Activated T-helper 1 cell treated with anti-CD3 and anti-CD28 coated beads, Interleukin-12 subunit alpha, Interleukin-12 subunit beta, Interleukin-2, Interleukin-4 antibody, amounts not matched to agents 30 ng/mL and 10 ng/mL and 1 ng/mL, durations not matched to agents 14 hours and 24 hours and 36 hours (primary cell): ENCODE data around the gene AFF1. TPM values are rescaled to one million over a fixed set of nuclear protein-coding genes. Genes with fewer than 3 reads are reported as not detected.

Experiments used
- DNase-seq: peaks from one replicate; pipeline ENCODE4 v3.0.0; 2021; ENCODE audit warnings: low spot score
- H3K27ac Mint-ChIP-seq: one replicate; pipeline ENCODE4 v1.8.0; 2021; ENCODE audit warnings: mild to moderate bottlenecking, mixed read lengths
- H3K27me3 Mint-ChIP-seq: one replicate; pipeline ENCODE4 v1.8.0; 2022; ENCODE audit warnings: mild to moderate bottlenecking, moderate library complexity, mixed read lengths; ENCODE audit not compliant: insufficient read depth
- H3K36me3 Mint-ChIP-seq: one replicate; pipeline ENCODE4 v1.8.0; 2021; ENCODE audit warnings: low read depth, mixed read lengths
- H3K4me1 Mint-ChIP-seq: one replicate; pipeline ENCODE4 v1.8.0; 2021; ENCODE audit warnings: low read depth, mixed read lengths
- H3K4me3 Mint-ChIP-seq: one replicate; pipeline ENCODE4 v1.8.0; 2021; ENCODE audit warnings: mild to moderate bottlenecking, moderate library complexity, mixed read lengths
- H3K9me3 Mint-ChIP-seq: one replicate; pipeline ENCODE4 v1.8.0; 2021; ENCODE audit warnings: mixed read lengths
- intact Hi-C: fragments of 100-400 bp; cut with micrococcal nuclease; formaldehyde crosslinking; loops from one replicate; pipeline ENCODE4 v1.15.1; 2024
- total RNA-seq: library from RNA; stranded (reverse); gene quantifications from 2 replicates; pipeline ENCODE4 v1.2.3, GENCODE V29; 2022

The AFF1 gene
- total RNA-seq, 1 donor from 2014 or later: 47.0 TPM

GRCh38 chr4:86909546-86910295 is 25.1 kb upstream of the AFF1 start:
- intact Hi-C loops: no loop called here
- Mint-ChIP-seq H3K9me3 (no peaks in the 10 kb centered on the region), H3K4me3 (no peak overlapping the region), H3K4me1 (peaks cover 13% of the 10 kb centered on the region), H3K27me3 (peaks cover 2% of the 10 kb centered on the region), H3K27ac (no peak overlapping the region), H3K36me3 (peaks cover 2% of the 10 kb centered on the region)
- DNase-seq: no peak

DNA sequence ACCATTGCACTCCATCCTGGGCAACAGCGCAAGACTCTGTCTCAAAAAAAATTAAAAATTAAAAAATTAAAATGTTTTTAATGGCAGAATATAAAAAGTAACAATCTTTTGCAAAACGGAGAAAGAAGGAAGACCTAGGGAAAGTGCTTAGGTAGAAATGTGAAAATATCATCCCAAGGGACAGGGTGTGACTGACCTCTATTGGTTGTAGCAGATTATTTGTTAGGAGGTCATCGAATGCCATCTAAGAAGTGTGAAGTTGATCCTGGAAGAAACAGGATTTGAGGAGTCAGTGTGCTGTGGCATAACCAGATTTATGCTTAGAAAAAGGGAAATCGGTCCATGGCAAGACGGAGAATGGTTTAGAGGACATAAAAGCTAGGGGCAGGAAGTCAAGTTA is 24.4 kb upstream of the AFF1 start:
- intact Hi-C loops: no loop called here
- DNase-seq: no peak
- H3K27me3 Mint-ChIP-seq: peaks cover 2% of the 10 kb centered on the region
- no peak overlapping the region for H3K4me3 Mint-ChIP-seq
- H3K27ac Mint-ChIP-seq: no peak overlapping the region
- peaks cover 13% of the 10 kb centered on the region for H3K4me1 Mint-ChIP-seq
- no peaks in the 10 kb centered on the region for H3K9me3 Mint-ChIP-seq
- H3K36me3 Mint-ChIP-seq: peaks cover 2% of the 10 kb centered on the region

DNA sequence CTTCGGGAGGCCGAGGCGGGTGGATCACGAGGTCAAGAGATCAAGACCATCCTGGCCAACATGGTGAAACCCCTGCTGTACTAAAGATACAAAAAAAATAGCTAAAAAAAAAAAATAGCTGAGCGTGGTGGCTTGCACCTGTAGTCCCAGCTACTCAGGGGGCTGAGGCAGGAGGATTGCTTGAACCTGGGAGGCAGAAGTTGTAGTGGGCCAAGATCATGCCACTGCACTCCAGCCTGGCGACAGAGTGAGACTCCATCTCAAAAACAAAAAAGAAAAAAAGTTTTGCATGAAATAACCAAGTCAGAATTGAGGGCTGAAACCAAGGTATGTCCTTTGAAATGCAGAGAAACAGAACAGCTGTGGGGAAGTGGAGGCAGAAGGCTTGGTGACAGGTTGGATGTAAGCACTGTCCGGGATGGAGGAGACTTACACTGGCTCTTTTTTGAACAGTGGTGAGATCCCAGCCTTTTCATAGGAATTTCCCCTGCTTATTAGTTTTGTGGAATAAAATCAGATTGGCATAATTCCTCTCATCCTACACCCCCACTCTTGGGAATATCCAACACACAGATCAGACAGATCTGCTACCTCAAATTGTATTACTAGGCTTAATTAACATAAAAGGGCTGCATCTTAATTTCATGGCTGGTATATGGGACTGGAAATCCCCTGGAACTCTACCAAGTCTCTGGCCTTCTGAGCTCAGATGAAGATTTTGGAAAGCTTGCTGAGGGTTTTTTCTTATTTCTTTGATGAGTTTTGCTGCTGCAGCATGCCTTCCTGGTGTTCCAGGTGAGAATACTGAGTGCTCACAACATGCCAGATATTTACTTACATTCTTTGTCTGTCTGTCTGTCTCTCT is 23.8 kb upstream of the AFF1 start:
- H3K4me1 Mint-ChIP-seq: peaks cover 13% of the 10 kb centered on the region
- no peak overlapping the region for H3K27ac Mint-ChIP-seq
- no peak for DNase-seq
- peaks cover 2% of the 10 kb centered on the region for H3K27me3 Mint-ChIP-seq
- H3K9me3 Mint-ChIP-seq: no peaks in the 10 kb centered on the region
- H3K36me3 Mint-ChIP-seq: peaks cover 2% of the 10 kb centered on the region
- no peak overlapping the region for H3K4me3 Mint-ChIP-seq
- intact Hi-C loops: no loop called here

DNA sequence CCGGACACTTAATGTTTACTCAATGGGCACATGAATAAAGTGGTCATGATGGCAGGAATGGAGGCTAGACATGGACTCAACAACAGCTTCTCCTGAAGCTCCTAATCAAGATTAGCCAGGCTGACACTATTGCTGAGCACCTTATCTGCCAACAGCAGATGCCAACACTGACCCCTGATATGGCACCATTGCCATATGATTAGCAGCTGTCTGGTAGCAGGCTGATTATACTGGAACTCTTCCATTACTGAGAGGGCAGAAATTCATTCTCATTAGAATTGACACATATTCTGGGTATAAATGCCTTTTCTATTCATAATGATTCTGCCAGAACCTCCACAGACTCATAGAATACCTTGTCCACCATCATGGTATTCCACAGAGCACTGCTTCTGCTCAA is 18.4 kb upstream of the AFF1 start:
- Mint-ChIP-seq H3K36me3 (no peaks in the 10 kb centered on the region), H3K4me3 (no peak overlapping the region), H3K9me3 (no peaks in the 10 kb centered on the region), H3K4me1 (no peaks in the 10 kb centered on the region), H3K27me3 (peaks cover 2% of the 10 kb centered on the region), H3K27ac (no peak overlapping the region)
- DNase-seq: no peak
- intact Hi-C loops: no loop called here

DNA sequence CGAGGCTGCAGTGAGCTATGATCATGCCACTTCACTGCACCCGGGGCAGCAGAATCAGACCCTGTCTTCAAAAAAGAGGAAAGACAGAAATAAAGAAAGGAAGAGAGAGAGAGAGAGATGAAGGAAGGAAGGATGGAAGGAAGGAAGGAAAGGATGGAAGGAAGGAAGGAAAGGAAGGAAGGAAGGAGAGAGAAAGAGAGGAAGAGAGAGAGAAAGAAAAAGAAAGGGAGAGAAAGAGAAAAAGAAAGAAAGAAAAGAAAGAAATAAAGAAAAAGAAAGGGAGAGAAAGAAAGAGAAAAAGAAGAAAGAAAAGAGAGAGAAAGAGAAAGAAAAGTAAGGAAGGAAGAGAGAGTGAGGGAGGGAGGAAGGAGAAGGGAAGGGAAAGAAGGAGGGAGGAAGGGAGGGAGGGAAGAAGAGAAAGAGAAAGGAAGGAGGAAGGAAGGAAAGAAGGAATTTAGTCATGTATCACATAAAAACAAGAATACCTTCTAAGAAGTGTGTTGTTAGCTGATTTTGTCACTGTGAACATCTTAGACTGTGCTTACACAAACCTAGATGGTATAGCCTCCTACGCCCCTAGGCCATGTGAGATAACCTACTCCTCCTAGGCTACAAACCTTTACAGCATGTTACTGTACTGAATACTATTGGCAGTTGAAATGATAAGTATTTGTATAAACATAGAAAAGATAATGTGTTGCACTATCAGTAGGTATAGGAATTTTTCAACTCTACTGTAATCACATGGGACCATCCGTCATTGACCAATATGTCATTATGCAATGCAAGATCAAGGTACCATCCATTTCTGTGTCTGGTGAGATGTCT is 17.4 kb upstream of the AFF1 start:
- peaks cover 2% of the 10 kb centered on the region for H3K4me1 Mint-ChIP-seq
- no peak for DNase-seq
- H3K36me3 Mint-ChIP-seq: no peaks in the 10 kb centered on the region
- H3K4me3 Mint-ChIP-seq: no peak overlapping the region
- peaks cover under 1% of the 10 kb centered on the region for H3K27me3 Mint-ChIP-seq
- H3K27ac Mint-ChIP-seq: no peak overlapping the region
- intact Hi-C loops: no loop called here
- H3K9me3 Mint-ChIP-seq: no peaks in the 10 kb centered on the region

- peaks cover 5% of the 10 kb centered on the region for H3K4me1 Mint-ChIP-seq
- H3K27ac Mint-ChIP-seq: no peak overlapping the region
- DNase-seq: no peak
- intact Hi-C loops: no loop called here
- H3K4me3 Mint-ChIP-seq: no peak overlapping the region
- H3K36me3 Mint-ChIP-seq: no peaks in the 10 kb centered on the region
- H3K27me3 Mint-ChIP-seq: no peaks in the 10 kb centered on the region
- no peaks in the 10 kb centered on the region for H3K9me3 Mint-ChIP-seq
Observed at GRCh38 chr4:86918539-86919072, 16.2 kb upstream of the AFF1 start.

DNA sequence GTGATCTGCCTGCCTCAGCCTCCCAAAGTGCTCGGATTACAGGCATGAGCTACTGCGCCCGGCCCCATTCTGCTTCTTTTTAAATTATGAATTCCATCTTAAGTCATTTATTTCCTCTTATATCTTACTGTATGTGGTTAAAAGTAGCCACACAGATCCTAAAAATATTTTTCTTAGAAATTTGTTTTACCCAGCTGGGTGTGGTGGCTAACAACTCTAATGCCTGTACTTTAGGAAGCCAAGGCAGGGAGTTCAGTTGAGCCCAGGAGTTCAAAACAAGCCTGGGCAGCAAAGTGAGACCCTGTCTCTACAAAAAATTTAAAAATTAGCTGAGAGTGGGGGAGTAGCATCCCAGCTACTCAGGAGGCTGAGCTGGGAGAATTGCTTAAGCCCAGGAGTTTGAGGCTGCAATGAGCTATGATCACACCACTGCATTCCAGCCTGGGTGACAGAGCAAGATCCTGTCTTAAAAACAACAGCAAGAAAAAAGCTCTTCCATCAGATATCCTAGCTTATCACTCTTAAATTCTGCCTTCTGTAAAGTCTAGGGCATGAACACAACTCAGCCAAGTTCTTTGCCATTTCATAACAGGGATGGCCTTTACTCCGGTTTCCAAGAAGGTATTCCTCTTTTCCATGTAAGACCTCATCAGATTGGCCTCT is 15.1 kb upstream of the AFF1 start:
- no peaks in the 10 kb centered on the region for H3K36me3 Mint-ChIP-seq
- no peak overlapping the region for H3K27ac Mint-ChIP-seq
- no peaks in the 10 kb centered on the region for H3K9me3 Mint-ChIP-seq
- DNase-seq: no peak
- H3K4me3 Mint-ChIP-seq: no peak overlapping the region
- intact Hi-C loops: no loop called here
- H3K27me3 Mint-ChIP-seq: no peaks in the 10 kb centered on the region
- H3K4me1 Mint-ChIP-seq: peaks cover 5% of the 10 kb centered on the region

GRCh38 chr4:86921608-86922252 is 13.1 kb upstream of the AFF1 start:
- Mint-ChIP-seq H3K9me3 (no peaks in the 10 kb centered on the region), H3K27me3 (no peaks in the 10 kb centered on the region), H3K4me1 (peaks cover 5% of the 10 kb centered on the region), H3K36me3 (no peaks in the 10 kb centered on the region), H3K4me3 (no peak overlapping the region), H3K27ac (no peak overlapping the region)
- DNase-seq: no peak
- intact Hi-C loops: loop anchor here (1.0 to 2.0 kb wide), 4 partner anchors 86 to 314 kb away; no protein-coding TSS in a partner anchor

DNA sequence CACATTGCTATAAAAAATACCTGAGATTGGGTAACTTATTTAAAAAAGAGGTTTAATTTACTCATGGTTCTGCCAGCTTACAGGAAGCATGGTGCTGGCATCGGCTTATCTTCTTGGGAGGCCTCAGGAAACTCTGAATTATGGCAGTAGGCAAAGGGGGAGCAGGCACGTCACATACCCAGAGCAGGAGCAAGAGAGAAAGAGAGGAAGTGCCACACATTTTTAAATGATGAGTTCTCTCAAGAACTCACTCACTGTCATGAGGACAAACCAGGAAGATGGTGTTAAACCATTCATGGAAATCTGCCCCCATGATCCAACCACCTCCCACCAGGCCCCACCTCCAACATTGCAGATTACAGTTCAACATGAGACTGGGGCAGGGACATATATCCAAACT is 10.0 kb upstream of the AFF1 start:
- no peaks in the 10 kb centered on the region for H3K9me3 Mint-ChIP-seq
- DNase-seq: no peak
- H3K4me3 Mint-ChIP-seq: no peak overlapping the region
- H3K36me3 Mint-ChIP-seq: no peaks in the 10 kb centered on the region
- intact Hi-C loops: no loop called here
- no peak overlapping the region for H3K27ac Mint-ChIP-seq
- peaks cover 20% of the 10 kb centered on the region for H3K4me1 Mint-ChIP-seq
- no peaks in the 10 kb centered on the region for H3K27me3 Mint-ChIP-seq

- H3K36me3 Mint-ChIP-seq: no peaks in the 10 kb centered on the region
- no peak overlapping the region for H3K27ac Mint-ChIP-seq
- intact Hi-C loops: no loop called here
- DNase-seq: no peak
- peaks cover 20% of the 10 kb centered on the region for H3K4me1 Mint-ChIP-seq
- H3K27me3 Mint-ChIP-seq: no peaks in the 10 kb centered on the region
- H3K9me3 Mint-ChIP-seq: no peaks in the 10 kb centered on the region
- no peak overlapping the region for H3K4me3 Mint-ChIP-seq
Observed at GRCh38 chr4:86926435-86927086, 8.2 kb upstream of the AFF1 start.

DNA sequence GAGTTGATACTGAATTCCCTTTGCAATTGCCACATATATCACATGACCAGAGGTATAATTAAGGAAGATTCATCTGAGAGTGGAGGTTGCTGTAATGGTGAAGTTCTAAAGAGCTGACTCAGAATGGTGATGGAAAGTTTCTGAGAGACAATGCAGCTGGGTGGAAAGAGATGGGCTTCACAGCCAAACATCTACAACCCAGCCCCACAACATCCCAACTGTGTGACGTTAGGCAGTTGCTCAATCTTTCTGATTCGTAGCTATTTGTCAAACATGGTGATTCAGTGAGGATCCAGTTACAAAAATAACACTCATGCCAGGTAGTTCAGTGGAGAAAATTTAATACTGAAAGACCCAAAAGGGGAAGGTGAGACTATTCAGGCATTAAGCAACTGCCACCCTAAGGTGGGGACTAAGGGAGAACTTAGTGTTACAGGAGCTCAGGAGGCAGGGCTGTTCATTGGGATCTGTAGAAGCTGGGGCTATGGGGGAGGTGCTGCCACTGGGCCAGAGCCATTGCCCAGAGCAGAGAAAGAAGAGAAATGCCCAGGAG is 6.9 kb upstream of the AFF1 start:
- Mint-ChIP-seq H3K27me3 (no peaks in the 10 kb centered on the region), H3K36me3 (no peaks in the 10 kb centered on the region), H3K9me3 (no peaks in the 10 kb centered on the region), H3K4me1 (peaks cover 15% of the 10 kb centered on the region), H3K27ac (peak overlapping the region; percentile 81), H3K4me3 (no peak overlapping the region)
- intact Hi-C loops: no loop called here
- DNase-seq: no peak
